ENCODE measurements around the gene MDFIC. TPM values are rescaled to one million over a fixed set of nuclear protein-coding genes. Genes with fewer than 3 reads are reported as not detected.

MDFIC gene
- total RNA-seq, 1 donor from 2014 or later: 12.9 TPM

DNA sequence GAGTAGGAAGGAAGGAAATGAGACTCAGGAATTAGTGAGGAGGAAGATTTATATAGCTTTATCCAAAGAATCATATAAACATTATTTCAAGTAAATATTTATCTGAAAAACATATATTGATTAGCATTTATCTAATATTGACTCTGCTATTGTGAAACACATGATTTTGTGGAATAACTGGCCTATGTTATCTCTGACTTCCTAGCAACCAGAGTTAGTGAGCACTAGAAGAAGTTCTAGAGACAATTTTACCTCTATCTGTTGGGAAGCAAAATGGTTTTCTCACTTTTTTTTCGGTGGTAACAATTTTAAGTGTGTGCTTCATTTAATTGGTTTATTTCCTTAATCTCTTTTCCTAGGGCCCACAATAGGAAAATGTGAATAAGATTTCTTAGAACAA is 21.6 kb downstream of the MDFIC start:
- DNase-seq: no peak
- no peak for ATAC-seq (ENCODE audit: poor library complexity)
- intact Hi-C loops (cut with DNase I): no loop called here

DNA sequence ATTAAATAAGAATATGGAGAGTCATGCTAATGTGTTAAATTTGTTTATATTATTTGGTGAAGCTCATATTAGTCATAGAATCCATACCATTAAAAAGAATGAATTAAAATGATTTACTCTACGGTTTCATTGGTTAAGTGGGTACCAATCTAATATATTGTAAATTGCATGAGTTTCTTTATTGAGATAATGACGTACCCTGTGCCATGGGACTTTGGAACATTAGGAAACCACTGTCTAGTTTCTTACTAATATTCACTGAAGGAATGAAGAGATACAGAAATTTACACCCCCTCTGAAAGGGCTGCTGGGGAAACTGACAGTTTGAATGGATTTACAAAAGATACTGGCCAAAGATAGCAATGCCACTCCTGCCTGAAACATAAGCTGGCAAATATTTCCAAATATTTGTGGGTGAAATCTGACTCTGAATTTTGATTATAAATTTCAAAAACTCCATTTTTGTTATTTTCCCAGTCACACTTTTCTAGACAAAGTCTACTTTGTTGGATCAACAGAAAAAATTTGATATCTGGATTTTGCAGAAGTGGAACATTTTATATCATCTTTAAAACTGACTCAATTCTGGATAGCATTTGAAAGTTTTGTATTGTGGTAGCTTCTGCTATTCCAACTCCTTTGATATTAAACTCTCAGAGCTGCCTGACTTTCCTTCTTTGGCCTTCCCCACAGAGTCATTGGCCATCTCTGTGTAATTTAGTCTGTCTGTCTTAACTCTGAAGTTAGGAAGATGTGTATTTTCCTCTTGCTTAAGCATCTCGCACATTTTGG is 22.3 kb downstream of the MDFIC start:
- intact Hi-C loops (cut with DNase I): no loop called here
- DNase-seq: no peak
- no peak for ATAC-seq (ENCODE audit: poor library complexity)

DNA sequence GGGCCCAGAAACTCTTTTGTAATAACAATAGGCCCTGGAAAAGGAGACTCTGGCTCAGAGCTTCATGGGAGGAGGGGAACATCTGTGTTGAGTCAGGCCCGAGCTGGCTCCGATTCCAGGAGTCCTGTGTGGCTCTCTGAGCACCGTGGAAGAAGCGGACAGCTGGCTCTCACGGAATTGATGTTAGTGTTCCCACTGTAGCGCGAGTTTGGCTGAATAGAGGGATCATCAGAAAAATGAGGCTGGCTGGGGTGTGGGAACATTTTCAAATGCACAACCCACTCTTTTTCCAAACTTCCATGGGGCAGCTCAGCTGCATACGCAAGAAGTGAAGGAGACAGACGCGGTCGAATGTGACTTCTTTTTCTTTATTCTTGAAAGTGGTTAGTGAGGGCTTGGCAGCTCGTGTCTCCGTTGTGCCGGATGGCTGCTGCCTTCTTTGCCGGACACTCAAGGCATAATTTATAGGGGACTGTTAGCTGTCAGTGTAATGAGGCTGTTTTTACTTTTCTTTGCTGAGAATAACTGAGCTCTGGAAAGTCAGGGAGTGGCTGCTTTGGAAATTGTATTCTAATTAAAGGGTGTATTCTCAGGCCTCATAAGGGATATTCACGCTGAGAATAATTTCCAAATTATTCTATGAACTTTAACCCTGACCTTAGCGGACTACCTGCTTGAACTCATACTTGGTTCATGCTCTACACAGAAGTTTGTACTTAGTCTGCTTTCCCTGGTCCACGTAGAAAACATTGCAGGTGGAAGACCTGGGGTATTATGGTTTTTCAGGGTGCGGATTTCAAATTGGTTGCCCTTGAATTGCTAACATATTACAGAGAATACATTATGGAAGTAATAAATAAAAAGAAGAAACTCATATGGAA is 23.1 kb downstream of the MDFIC start:
- intact Hi-C loops (cut with DNase I): no loop called here
- ATAC-seq (ENCODE audit: poor library complexity) (peak; percentile 95), DNase-seq (peak; percentile 84)

DNA sequence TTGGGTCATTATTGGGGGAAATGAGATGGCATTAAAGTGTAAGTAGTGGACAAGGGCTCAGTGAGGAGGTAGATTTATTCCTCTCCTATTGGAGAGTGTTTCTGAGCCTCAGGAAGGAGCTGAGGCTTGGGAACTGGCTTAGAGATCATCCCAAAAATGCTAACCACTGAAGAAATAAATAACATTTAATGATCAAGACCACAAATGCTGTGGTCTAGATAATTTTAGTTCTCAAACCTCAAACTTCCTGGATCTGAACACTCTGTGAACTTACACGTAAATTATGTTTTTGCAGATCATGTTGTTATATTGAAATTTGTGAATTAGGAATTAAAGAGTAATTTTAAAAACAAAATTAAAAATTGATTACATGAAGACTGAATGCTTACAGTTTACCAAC is 27.3 kb downstream of the MDFIC start:
- intact Hi-C loops (cut with DNase I): no loop called here
- ATAC-seq (ENCODE audit: poor library complexity) (no peak), DNase-seq (no peak)

DNA sequence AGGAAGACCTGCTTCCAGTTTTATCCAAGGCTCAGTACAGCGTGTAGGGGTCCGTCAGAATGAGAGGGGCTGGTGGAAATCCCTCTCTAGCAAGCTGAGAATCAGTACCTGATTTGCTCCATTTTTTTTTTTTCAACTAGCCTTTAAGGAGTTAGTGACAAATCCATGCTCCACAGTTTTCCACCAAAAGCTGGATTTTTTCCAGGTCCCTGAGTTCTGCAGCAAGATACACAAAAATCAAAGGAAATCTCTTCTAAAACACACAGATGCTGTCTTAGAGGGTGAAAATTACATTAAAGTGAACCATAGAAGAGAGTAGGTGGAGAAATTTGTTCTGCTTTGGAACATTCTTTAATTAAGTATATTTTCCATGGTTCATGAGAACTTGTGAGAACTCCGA is 30.4 kb downstream of the MDFIC start:
- intact Hi-C loops (cut with DNase I): no loop called here
- ATAC-seq (ENCODE audit: poor library complexity): no peak
- DNase-seq: no peak

DNA sequence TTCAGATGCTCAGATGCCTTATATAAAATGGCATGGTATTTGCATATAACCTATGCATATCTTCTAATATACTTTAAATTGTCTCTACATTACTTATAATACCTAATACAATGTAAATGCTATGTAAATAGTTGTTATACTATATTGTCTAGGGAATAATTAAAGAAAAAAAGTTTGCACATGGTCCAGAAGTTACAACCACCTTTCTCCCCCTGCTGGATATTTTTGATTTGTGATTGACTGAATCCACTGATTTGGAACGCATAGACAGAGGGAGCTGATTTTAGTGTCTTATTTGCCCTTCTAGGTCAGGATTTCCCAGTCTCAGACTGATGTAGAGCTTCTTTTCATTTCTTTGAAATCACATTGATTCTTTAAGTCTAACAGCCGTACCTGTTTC is 31.8 kb downstream of the MDFIC start:
- ATAC-seq (ENCODE audit: poor library complexity): no peak
- no peak for DNase-seq
- intact Hi-C loops (cut with DNase I): no loop called here

DNA sequence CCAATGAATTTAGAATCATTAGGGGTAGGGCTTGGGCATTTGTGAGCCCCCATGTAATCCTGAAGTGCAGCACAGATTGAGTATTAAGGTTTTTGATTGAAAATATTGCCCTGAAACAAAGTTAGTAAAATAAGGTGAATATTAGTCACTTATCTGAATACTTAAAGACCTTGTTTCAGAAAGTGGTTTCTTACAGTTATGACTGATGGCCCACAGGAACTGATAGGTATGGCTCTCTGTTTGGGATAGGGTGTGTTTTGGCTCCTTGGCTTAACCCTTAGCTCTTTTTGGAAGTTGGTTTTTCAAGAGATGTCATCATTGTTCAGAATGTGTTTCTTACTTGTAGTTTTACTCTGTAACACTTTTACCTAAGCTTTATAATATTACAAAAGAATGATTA is 34.8 kb downstream of the MDFIC start:
- intact Hi-C loops (cut with DNase I): no loop called here
- DNase-seq (no peak), ATAC-seq (ENCODE audit: poor library complexity) (no peak)

DNA sequence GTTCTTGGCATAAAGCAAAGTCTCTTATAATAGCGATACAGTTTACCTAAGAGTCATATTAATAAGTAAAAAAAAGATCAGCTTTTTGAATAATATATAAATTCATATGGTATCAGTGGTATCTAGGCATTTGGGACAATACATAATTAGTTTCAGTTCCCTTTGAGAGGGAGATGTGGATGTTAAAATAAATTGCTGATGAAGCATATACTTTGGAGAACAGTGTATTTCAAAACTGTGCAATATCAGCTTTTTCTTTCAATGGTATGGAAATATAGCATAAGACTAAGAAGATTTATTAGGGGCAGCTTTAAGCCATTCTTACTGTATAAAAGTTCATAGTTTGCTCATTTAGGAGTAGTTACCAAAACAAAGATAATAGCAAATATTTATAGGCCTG is 35.5 kb downstream of the MDFIC start:
- ATAC-seq (ENCODE audit: poor library complexity): peak; percentile 27
- intact Hi-C loops (cut with DNase I): no loop called here
- DNase-seq: no peak

DNA sequence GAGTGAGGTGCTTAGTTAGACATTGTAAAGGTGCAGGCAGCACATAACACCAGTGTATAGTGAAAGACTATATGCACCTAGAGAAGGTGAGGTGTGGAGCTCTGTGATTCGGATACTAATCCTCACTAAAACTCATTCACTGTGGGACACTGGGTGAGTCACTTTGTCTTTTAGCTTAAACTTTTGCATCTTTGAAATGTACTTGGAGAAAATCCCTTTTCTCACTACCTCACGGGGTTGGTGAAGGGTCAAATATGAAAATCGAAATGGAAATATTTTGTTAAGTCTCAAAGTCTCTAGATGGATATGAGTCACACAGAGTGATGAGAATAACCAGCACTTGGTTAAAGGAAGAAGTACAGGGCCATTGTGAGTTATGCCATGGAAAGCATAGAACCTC is 38.0 kb downstream of the MDFIC start:
- DNase-seq: no peak
- intact Hi-C loops (cut with DNase I): no loop called here
- ATAC-seq (ENCODE audit: poor library complexity): no peak

DNA sequence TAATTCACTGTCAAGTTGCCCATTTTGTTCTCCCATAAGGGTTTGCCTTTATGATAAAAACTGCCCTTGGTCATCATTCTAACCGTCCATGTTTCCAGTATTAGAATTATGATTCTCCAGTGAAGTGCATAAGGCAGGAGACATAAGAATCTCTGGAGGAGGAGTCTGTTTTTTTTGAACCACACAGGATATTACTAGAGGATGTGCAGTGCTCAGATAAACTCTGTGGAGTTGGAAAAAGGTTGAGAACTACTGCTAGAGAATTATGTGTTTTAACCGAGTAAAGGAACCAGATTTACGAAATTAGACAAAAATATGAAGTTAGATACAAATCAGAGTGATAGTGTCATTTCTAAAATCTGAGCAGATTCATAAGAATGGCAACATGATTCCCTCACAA is 40.5 kb downstream of the MDFIC start:
- no peak for ATAC-seq (ENCODE audit: poor library complexity)
- DNase-seq: no peak
- intact Hi-C loops (cut with DNase I): no loop called here

DNA sequence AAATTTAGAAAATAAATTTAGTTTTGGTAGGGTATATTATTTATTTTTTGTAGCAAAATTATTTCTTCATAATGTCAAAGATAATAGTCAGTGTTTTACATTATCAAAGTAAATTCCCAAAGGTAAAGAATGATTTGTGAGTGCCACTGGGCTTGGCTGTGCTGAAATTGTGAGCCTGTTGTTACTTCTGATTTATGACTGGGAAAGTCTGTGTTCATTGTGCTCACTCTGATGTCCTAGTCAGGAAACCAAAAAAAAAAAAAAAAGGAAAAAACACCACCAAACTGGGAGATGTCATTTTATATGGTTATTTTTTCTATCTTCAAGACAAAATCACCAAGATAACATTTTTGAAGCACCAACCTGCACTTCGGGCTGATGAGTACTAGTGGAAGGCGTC is 44.3 kb downstream of the MDFIC start:
- intact Hi-C loops (cut with DNase I): no loop called here
- no peak for DNase-seq
- no peak for ATAC-seq (ENCODE audit: poor library complexity)

DNA sequence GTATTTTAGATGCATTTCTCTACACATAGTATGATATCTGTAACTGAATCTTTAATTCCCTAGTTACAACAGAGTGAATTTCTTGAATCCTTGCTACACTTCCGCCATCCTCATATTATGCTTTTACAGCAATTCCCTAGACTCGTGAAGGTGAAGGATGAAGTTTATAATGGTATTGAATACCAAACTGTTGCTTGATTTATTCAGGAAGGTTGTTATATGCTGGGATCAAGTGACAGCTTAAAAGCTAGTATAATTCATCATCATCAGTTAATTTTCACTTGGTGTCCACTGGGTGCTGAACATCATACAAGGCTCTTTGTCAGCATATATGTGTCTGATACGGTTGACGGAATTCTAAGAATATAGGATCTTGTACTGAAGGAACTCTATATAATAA is 47.2 kb downstream of the MDFIC start:
- DNase-seq (no peak), ATAC-seq (ENCODE audit: poor library complexity) (no peak)
- intact Hi-C loops (cut with DNase I): no loop called here

DNA sequence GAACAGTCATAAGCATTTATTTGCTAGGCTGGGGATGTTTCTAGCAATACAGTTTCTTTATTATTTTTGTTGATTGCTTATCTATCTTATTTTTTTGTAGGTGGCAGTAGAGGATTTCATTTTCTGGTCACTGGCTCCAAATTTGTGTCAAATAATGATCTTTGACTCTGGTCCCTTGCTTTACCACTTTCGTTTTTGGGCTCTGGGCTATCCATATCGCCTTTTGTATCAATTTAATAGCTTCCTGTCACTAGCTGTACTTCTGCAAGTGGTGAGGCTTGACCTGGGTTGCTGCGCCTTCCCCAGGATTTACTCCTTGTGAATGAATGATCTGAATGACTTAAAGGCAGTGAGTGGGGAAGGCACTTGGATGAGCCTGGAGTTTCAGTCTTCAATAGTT is 48.4 kb downstream of the MDFIC start:
- ATAC-seq (ENCODE audit: poor library complexity) (no peak), DNase-seq (no peak)
- intact Hi-C loops (cut with DNase I): no loop called here

DNA sequence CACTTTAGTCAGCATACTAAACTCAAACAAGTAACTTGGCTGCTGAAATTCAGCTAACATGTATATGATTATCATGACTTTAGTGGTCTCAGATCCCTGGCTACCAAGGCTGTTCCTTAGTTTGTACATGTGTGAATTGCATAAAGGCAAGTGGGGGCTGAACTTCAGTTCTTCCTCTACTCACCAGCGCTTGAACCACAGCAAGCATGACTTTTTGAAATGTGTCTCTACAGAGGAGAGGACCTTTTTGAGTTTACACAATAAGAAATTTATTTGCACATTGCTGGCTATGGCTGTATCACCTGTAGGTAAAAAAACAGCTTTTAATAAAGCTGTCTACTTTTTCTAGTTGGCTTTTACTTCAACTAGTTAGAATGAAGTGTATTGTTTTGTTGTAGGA is 48.8 kb downstream of the MDFIC start:
- no peak for DNase-seq
- intact Hi-C loops (cut with DNase I): no loop called here
- no peak for ATAC-seq (ENCODE audit: poor library complexity)

DNA sequence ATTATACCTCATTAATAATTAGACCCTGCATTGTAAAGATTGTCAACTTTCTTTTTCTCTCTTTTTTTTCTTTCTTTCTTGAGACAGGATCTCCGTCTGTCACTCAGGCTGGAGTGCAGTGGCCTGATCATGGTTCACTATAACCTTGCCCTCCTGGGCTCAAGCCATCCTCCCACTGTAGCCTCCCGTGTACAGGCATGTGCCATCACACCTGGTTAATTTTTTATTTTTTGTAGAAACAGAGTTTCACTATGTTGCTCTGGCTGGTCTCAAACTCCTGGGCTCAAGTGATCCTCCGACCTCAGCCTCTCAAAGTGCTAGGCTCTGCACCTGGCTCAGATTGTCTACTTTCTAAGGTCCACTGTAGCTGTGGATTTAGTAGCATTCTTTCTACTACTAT is 50.7 kb downstream of the MDFIC start:
- intact Hi-C loops (cut with DNase I): no loop called here
- DNase-seq: no peak
- ATAC-seq (ENCODE audit: poor library complexity): no peak

DNA sequence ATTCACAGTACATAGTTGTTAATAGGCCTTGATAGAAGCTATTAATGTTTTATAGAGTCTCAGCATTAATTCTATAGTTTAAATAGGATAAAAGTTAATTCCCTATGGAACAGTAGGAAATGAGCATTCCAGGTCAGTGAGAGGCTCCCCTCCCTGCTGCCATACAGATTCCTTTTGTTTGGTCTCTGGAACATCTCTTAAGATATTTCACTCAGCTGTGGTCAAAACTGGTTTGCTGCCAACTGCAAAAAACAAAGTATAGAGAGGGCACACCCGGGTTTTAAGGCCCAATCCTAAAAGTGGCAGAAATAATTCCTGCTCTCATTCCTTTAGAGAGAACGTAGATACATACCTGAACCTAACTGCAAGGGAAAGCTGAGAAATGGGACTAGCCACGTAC is 51.3 kb downstream of the MDFIC start:
- intact Hi-C loops (cut with DNase I): no loop called here
- DNase-seq: no peak
- ATAC-seq (ENCODE audit: poor library complexity): no peak

DNA sequence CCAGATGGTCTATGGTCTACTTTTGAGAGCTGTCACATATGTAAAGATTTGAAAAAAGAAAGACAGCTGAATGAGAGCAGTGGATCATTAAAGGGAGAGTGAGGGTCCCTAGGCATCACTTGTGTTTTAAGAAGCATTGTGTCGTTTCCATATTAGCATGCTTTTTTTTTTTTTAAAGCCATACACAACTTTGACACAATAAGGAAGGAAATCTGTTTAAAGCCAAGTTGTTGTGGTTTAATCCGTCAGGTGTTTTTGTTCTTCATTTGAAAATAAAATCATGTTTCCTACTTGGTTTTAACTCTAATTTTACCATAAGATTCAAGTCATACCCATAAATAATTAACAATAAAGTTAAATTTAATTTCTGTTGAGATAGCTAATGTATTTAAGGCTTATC is 53.5 kb downstream of the MDFIC start:
- ATAC-seq (ENCODE audit: poor library complexity): no peak
- no peak for DNase-seq
- intact Hi-C loops (cut with DNase I): loop anchor here (5.0 kb wide), 1 partner anchor 48 kb away; no protein-coding TSS in a partner anchor

DNA sequence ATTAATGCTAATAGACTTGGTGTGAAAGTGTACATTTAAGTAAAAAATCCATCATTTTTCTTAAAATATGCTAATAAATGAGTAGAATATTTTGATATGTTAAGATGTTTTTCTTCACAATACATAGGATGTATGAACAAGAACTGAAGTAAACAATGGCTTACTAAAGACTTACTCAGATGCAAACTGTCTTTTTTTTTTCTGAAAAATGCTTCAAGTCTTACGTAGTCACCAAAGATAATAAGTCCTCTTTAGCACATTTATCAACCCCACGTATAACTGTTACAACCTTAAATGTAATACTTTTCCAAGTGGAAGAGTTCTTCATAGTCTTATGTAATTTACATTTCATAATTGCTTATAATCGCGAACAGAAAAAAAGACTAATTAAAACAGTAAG is 54.8 kb downstream of the MDFIC start:
- intact Hi-C loops (cut with DNase I): loop anchor here (5.0 kb wide), 1 partner anchor 49 kb away; no protein-coding TSS in a partner anchor
- DNase-seq (no peak), ATAC-seq (ENCODE audit: poor library complexity) (no peak)

DNA sequence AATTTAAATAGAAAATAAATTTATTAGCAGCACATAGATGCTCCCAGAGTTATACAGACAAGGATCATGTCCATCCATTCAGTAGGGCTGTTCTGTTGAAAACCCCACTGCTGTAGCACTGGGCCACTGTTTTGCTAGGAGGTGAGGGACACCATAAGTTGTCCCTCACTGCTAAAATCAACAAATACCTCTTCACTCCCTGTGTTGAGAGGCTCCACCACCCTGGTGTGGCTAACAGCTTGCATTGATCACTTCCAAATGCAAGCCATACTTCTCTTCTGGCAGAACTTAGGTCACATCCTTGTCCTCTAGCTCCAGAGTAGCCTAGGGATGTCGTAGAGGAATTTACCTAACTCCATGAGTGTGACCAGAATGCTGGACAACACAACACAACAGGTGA is 55.4 kb downstream of the MDFIC start:
- no peak for DNase-seq
- no peak for ATAC-seq (ENCODE audit: poor library complexity)
- intact Hi-C loops (cut with DNase I): loop anchor here (5.0 kb wide), 1 partner anchor 50 kb away; no protein-coding TSS in a partner anchor

DNA sequence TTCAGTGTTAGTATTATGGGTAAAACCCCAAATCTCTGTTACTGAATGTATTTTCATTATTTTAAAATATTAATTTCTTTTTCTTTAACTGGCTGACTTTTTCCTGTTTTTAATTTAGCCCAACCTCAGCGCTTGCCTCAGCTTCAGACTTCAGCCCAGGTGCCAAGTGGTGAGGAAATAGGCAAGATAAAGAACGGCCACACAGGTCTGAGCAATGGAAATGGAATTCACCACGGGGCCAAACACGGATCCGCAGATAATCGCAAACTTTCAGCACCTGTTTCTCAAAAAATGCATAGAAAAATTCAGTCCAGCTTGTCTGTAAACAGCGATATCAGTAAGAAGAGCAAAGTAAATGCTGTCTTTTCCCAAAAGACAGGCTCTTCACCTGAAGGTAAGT is 57.5 kb downstream of the MDFIC start:
- DNase-seq: peak; percentile 40
- intact Hi-C loops (cut with DNase I): loop anchor here (5.0 kb wide), 1 partner anchor 52 kb away; no protein-coding TSS in a partner anchor
- peak; percentile 95 for ATAC-seq (ENCODE audit: poor library complexity)

Measured in Right ventricle myocardium superior (tissue), 1 donor.